Neural progenitor cell (in vitro differentiated cells): ENCODE measurements around the gene FOXN4.

Source experiments
- CTCF ChIP-seq: fragments of 200-600 bp; sonication (generic); IDR thresholded peaks from 2 replicates; pipeline ENCODE4 v1.5.1; 2017; ENCODE audit warnings: antibody characterized with exemption, mild to moderate bottlenecking
- EZH2 ChIP-seq: fragments of 200-600 bp; sonication (generic); IDR thresholded peaks from 2 replicates; pipeline ENCODE4 v1.6.1; 2017; ENCODE audit warnings: antibody characterized with exemption, mild to moderate bottlenecking, moderate library complexity
- EZH2phosphoT487 ChIP-seq: fragments of 200-600 bp; sonication (generic); IDR thresholded peaks from 2 replicates; pipeline ENCODE4 v1.6.1; 2017; ENCODE audit warnings: antibody characterized with exemption

- no peak for TF ChIP-seq EZH2
- no peak for TF ChIP-seq CTCF
- TF ChIP-seq EZH2phosphoT487 = no peak
Measured at GRCh38 chr12:109307051-109307450, 2.0 kb downstream of the FOXN4 start.
